ENCODE results near the gene AKAP17A. TPM values are rescaled to one million over a fixed set of nuclear protein-coding genes. Genes with fewer than 3 reads are reported as not detected.

Gene AKAP17A
- total RNA-seq, 1 experiment from 2014 or later = 68.1 TPM

DNA sequence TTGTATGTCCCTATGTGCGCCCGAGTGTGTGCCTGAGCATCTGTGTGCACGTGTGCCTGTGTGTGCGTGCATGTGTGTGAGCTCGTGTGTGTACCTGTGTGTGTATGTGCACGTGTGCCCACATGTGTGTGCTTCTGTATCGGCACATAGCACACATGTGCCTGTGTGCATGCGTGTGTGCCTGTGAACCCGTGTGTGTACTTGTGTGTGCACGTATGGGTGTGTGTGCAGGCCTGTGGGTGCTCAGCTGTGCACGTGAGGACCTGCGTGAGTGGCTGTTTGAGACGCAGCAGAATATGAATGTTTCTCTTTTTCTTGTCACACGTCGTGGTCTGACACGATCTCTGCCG lies 4.3 kb downstream of the AKAP17A start:
- H3K9me3 Mint-ChIP-seq = no peaks in the 10 kb centered on the region
- CTCF ChIA-PET = no interaction called here

GRCh38 chrX:1596676-1597344 lies 5.4 kb downstream of the AKAP17A start:
- CTCF ChIA-PET = no interaction called here
- POLR2A ChIA-PET = no interaction called here
- DNase-seq (ENCODE audit: low spot score) (no peak), ATAC-seq (no peak)
- Mint-ChIP-seq H3K27ac (peak overlapping the region; percentile 36; the same call in 1 of the 2 replicates), H3K36me3 (peaks cover 60% of the 10 kb centered on the region), H3K27me3 (ENCODE audit: low read depth) (no peaks in the 10 kb centered on the region), H3K4me1 (peaks cover 7% of the 10 kb centered on the region), H3K9me3 (no peaks in the 10 kb centered on the region), H3K4me3 (no peak overlapping the region)
- TF ChIP-seq ERG (CRISPR knock-in tag; IDR thresholded peaks at IDR 0.05) (no peak), E2F5 (CRISPR knock-in tag; IDR thresholded peaks at IDR 0.05) (no peak), ZNF263 (CRISPR knock-in tag; IDR thresholded peaks at IDR 0.05; ENCODE audit: low read depth) (no peak), MAX (CRISPR knock-in tag; IDR thresholded peaks at IDR 0.05) (no peak), ZNF396 (CRISPR knock-in tag; IDR thresholded peaks at IDR 0.05; ENCODE audit: borderline replicate concordance) (no peak), ZNF121 (CRISPR knock-in tag; IDR thresholded peaks at IDR 0.05) (no peak), TEAD1 (CRISPR knock-in tag; IDR thresholded peaks at IDR 0.05) (no peak), NR3C1 (CRISPR knock-in tag; conservative IDR thresholded peaks at IDR 0.05; ENCODE audit: low read depth) (no peak), SMAD3 (CRISPR knock-in tag; IDR thresholded peaks at IDR 0.05; ENCODE audit: borderline replicate concordance) (no peak), GTF2I (CRISPR knock-in tag; conservative IDR thresholded peaks at IDR 0.05) (no peak), NFATC4 (CRISPR knock-in tag; IDR thresholded peaks at IDR 0.05) (no peak), ZBTB21 (CRISPR knock-in tag; IDR thresholded peaks at IDR 0.05; ENCODE audit: borderline replicate concordance) (no peak), ZNF317 (CRISPR knock-in tag; IDR thresholded peaks at IDR 0.05; ENCODE audit: borderline replicate concordance, low read depth) (no peak)
- TF ChIP-seq, protein P1, sequence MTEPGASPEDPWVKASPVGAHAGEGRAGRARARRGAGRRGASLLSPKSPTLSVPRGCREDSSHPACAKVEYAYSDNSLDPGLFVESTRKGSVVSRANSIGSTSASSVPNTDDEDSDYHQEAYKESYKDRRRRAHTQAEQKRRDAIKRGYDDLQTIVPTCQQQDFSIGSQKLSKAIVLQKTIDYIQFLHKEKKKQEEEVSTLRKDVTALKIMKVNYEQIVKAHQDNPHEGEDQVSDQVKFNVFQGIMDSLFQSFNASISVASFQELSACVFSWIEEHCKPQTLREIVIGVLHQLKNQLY (CRISPR knock-in tag; IDR thresholded peaks at IDR 0.05) = no peak
- TF ChIP-seq, protein P2, sequence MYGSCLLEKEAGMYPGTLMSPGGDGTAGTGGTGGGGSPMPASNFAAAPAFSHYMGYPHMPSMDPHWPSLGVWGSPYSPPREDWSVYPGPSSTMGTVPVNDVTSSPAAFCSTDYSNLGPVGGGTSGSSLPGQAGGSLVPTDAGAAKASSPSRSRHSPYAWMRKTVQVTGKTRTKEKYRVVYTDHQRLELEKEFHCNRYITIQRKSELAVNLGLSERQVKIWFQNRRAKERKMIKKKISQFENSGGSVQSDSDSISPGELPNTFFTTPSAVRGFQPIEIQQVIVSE (CRISPR knock-in tag; IDR thresholded peaks at IDR 0.05; ENCODE audit: borderline replicate concordance) = no peak
- TF ChIP-seq, protein P3, sequence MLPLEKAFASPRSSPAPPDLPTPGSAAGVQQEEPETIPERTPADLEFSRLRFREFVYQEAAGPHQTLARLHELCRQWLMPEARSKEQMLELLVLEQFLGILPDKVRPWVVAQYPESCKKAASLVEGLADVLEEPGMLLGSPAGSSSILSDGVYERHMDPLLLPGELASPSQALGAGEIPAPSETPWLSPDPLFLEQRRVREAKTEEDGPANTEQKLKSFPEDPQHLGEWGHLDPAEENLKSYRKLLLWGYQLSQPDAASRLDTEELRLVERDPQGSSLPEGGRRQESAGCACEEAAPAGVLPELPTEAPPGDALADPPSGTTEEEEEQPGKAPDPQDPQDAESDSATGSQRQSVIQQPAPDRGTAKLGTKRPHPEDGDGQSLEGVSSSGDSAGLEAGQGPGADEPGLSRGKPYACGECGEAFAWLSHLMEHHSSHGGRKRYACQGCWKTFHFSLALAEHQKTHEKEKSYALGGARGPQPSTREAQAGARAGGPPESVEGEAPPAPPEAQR (CRISPR knock-in tag; IDR thresholded peaks at IDR 0.05) = no peak
- TF ChIP-seq, protein P4, sequence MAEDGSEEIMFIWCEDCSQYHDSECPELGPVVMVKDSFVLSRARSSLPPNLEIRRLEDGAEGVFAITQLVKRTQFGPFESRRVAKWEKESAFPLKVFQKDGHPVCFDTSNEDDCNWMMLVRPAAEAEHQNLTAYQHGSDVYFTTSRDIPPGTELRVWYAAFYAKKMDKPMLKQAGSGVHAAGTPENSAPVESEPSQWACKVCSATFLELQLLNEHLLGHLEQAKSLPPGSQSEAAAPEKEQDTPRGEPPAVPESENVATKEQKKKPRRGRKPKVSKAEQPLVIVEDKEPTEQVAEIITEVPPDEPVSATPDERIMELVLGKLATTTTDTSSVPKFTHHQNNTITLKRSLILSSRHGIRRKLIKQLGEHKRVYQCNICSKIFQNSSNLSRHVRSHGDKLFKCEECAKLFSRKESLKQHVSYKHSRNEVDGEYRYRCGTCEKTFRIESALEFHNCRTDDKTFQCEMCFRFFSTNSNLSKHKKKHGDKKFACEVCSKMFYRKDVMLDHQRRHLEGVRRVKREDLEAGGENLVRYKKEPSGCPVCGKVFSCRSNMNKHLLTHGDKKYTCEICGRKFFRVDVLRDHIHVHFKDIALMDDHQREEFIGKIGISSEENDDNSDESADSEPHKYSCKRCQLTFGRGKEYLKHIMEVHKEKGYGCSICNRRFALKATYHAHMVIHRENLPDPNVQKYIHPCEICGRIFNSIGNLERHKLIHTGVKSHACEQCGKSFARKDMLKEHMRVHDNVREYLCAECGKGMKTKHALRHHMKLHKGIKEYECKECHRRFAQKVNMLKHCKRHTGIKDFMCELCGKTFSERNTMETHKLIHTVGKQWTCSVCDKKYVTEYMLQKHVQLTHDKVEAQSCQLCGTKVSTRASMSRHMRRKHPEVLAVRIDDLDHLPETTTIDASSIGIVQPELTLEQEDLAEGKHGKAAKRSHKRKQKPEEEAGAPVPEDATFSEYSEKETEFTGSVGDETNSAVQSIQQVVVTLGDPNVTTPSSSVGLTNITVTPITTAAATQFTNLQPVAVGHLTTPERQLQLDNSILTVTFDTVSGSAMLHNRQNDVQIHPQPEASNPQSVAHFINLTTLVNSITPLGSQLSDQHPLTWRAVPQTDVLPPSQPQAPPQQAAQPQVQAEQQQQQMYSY (CRISPR knock-in tag; IDR thresholded peaks at IDR 0.05) = no peak
- TF ChIP-seq, protein P5, sequence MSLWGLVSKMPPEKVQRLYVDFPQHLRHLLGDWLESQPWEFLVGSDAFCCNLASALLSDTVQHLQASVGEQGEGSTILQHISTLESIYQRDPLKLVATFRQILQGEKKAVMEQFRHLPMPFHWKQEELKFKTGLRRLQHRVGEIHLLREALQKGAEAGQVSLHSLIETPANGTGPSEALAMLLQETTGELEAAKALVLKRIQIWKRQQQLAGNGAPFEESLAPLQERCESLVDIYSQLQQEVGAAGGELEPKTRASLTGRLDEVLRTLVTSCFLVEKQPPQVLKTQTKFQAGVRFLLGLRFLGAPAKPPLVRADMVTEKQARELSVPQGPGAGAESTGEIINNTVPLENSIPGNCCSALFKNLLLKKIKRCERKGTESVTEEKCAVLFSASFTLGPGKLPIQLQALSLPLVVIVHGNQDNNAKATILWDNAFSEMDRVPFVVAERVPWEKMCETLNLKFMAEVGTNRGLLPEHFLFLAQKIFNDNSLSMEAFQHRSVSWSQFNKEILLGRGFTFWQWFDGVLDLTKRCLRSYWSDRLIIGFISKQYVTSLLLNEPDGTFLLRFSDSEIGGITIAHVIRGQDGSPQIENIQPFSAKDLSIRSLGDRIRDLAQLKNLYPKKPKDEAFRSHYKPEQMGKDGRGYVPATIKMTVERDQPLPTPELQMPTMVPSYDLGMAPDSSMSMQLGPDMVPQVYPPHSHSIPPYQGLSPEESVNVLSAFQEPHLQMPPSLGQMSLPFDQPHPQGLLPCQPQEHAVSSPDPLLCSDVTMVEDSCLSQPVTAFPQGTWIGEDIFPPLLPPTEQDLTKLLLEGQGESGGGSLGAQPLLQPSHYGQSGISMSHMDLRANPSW (CRISPR knock-in tag; conservative IDR thresholded peaks at IDR 0.05; ENCODE audit: low read depth) = no peak
- TF ChIP-seq, protein P6, sequence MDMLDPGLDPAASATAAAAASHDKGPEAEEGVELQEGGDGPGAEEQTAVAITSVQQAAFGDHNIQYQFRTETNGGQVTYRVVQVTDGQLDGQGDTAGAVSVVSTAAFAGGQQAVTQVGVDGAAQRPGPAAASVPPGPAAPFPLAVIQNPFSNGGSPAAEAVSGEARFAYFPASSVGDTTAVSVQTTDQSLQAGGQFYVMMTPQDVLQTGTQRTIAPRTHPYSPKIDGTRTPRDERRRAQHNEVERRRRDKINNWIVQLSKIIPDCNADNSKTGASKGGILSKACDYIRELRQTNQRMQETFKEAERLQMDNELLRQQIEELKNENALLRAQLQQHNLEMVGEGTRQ (CRISPR knock-in tag; IDR thresholded peaks at IDR 0.05) = no peak

More for the DNA sequence above, 4.3 kb downstream of the AKAP17A start:
- H3K4me1 Mint-ChIP-seq = peaks cover 7% of the 10 kb centered on the region
- no peak for DNase-seq (ENCODE audit: low spot score)
- no peak overlapping the region for H3K27ac Mint-ChIP-seq
- POLR2A ChIA-PET = no interaction called here
- ATAC-seq = no peak
- peaks cover 53% of the 10 kb centered on the region for H3K36me3 Mint-ChIP-seq
- no peaks in the 10 kb centered on the region for H3K27me3 Mint-ChIP-seq (ENCODE audit: low read depth)
- no peak overlapping the region for H3K4me3 Mint-ChIP-seq
- TF ChIP-seq NR3C1 (CRISPR knock-in tag; conservative IDR thresholded peaks at IDR 0.05; ENCODE audit: low read depth) = no peak
